NCI-H2196 (cell line): ENCODE data around the gene LGMN.

ENCODE experiments used
- DNase-seq: peaks from one replicate; lab custom pipeline; 2025; ENCODE audit not compliant: unreplicated experiment; lab: John Stamatoyannopoulos, UW

The LGMN gene

GRCh38 chr14:92677955-92678354, 70.5 kb downstream of the LGMN start:
- no peak for DNase-seq

GRCh38 chr14:92677087-92677668, 71.2 kb downstream of the LGMN start:
- DNase-seq, result no peak

GRCh38 chr14:92676403-92677086, 71.9 kb downstream of the LGMN start:
- no peak for DNase-seq

GRCh38 chr14:92675976-92676375, 72.5 kb downstream of the LGMN start:
- no peak for DNase-seq

- no peak for DNase-seq
Observed at GRCh38 chr14:92675421-92675820, 73.0 kb downstream of the LGMN start.

GRCh38 chr14:92673601-92674150, 74.8 kb downstream of the LGMN start:
- DNase-seq, result no peak

GRCh38 chr14:92670643-92671366, 77.6 kb downstream of the LGMN start:
- no peak for DNase-seq

- DNase-seq, result no peak
Observed at GRCh38 chr14:92670160-92670559, 78.3 kb downstream of the LGMN start.

- DNase-seq, result no peak
Observed at GRCh38 chr14:92668276-92668973, 80.0 kb downstream of the LGMN start.

- DNase-seq, result no peak
Observed at GRCh38 chr14:92666251-92666650, 82.2 kb downstream of the LGMN start.

GRCh38 chr14:92665661-92666110, 82.7 kb downstream of the LGMN start:
- DNase-seq, result no peak

GRCh38 chr14:92663049-92663448, 85.4 kb downstream of the LGMN start:
- no peak for DNase-seq

GRCh38 chr14:92660571-92660970, 87.9 kb downstream of the LGMN start:
- no peak for DNase-seq

- DNase-seq, result no peak
Observed at GRCh38 chr14:92659765-92660561, 88.5 kb downstream of the LGMN start.

GRCh38 chr14:92658684-92659083, 89.7 kb downstream of the LGMN start:
- no peak for DNase-seq

- DNase-seq, result no peak
Observed at GRCh38 chr14:92658160-92658559, 90.3 kb downstream of the LGMN start.

GRCh38 chr14:92657457-92658142, 90.8 kb downstream of the LGMN start:
- no peak for DNase-seq

GRCh38 chr14:92656306-92657081, 91.9 kb downstream of the LGMN start:
- no peak for DNase-seq
